ENCODE results near the gene HAGH.

The HAGH gene

DNA sequence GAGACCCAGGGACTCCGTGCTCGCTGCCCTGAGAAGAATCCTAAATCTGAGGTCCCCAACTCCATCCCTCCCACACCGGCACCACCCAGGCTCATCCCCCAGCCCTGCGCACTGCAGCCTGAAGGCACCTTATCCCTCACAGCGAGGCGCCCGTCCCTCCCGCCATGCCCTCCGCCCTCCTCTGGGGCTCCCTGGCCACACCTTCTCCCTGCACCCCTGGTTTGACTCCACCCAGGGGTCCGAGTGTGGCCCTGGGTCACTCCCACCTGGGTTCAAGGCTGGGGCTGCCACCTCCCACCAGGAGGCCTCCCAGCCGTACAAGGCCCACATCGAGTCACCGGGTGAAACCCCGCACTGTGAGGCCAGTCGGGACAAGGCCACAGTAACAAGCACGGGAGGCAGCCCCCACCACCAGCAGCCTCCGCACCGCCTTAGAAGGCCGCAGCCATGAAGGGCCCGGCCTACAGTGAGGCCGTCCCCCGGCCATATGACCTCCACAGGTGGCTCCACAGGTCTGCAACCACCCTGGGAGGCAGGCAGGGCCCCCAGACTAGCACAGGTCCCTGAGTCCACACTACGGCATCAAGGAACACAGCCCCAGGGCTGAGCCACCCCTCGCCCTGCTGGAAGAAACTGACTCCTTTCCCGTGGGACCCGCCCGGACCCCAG is 8.3 kb downstream of the HAGH start:
- no peak for TF ChIP-seq CTCF (IDR thresholded peaks at IDR 0.05; ENCODE audit: insufficient read depth, missing control alignments)
- FAIRE-seq (no peak), DNase-seq (ENCODE audit: insufficient read length, low spot score) (no peak)

GRCh38 chr16:1817716-1818115 is 8.9 kb downstream of the HAGH start:
- no peak for FAIRE-seq

GRCh38 chr16:1817276-1817589 is 9.4 kb downstream of the HAGH start:
- DNase-seq (ENCODE audit: insufficient read length, low spot score): no peak
- TF ChIP-seq CTCF (IDR thresholded peaks at IDR 0.05; ENCODE audit: insufficient read depth, missing control alignments): no peak
- FAIRE-seq: no peak

More at GRCh38 chr16:1817716-1818115, 8.9 kb downstream of the HAGH start:
- DNase-seq (ENCODE audit: insufficient read length, low spot score): no peak
- no peak for TF ChIP-seq CTCF (IDR thresholded peaks at IDR 0.05; ENCODE audit: insufficient read depth, missing control alignments)

- no peak for DNase-seq (ENCODE audit: insufficient read length, low spot score)
- no peak for FAIRE-seq
- no peak for TF ChIP-seq CTCF (IDR thresholded peaks at IDR 0.05; ENCODE audit: insufficient read depth, missing control alignments)
Measured at GRCh38 chr16:1816396-1817275, 10.0 kb downstream of the HAGH start.

DNA sequence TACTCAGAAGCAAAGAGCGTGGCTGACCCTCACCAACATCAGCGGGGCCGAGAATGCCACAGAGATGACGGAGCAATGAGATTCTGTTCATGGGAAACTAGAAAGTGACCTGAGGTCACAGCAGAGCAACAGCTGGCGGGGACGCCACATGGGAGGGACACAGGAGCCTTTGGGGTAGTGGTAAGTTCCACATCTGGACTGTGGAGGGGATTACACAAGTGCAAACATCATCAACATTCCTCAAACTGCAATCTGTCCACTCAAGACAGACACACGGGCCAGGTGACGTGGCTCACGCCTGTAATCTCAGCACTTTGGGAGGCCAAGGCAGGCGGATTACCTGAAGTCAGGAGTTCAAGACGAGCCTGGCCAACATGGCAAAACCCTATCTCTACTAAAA is 11.2 kb downstream of the HAGH start:
- DNase-seq (ENCODE audit: insufficient read length, low spot score) (no peak), FAIRE-seq (no peak)
- TF ChIP-seq CTCF (IDR thresholded peaks at IDR 0.05; ENCODE audit: insufficient read depth, missing control alignments): no peak

GRCh38 chr16:1812732-1813163 is 13.9 kb downstream of the HAGH start:
- DNase-seq (ENCODE audit: insufficient read length, low spot score) (peak; percentile 56), FAIRE-seq (no peak)

More at GRCh38 chr16:1812732-1813163, 13.9 kb downstream of the HAGH start:
- TF ChIP-seq CTCF (IDR thresholded peaks at IDR 0.05; ENCODE audit: insufficient read depth, missing control alignments): peak; percentile 44

Measured in D721Med (cell line).